ENCODE measurements around the gene CD226. TPM values are rescaled to one million over a fixed set of nuclear protein-coding genes. Genes with fewer than 3 reads are reported as not detected.

Gene CD226
- total and polyA plus RNA-seq, 2 of the 13 experiments (the other 11 are each of a cell fraction or from before 2014, with no cell fraction given): 0.13 to 0.77 TPM

- TF ChIP-seq, protein P1, sequence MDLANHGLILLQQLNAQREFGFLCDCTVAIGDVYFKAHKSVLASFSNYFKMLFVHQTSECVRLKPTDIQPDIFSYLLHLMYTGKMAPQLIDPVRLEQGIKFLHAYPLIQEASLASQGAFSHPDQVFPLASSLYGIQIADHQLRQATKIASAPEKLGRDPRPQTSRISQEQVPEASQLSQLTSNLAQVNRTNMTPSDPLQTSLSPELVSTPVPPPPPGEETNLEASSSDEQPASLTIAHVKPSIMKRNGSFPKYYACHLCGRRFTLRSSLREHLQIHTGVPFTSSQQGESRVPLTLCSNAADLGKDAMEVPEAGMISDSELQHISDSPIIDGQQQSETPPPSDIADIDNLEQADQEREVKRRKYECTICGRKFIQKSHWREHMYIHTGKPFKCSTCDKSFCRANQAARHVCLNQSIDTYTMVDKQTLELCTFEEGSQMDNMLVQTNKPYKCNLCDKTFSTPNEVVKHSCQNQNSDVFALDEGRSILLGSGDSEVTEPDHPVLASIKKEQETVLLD (CRISPR knock-in tag; IDR thresholded peaks at IDR 0.05; ENCODE audit: low read depth): no peak
- TF ChIP-seq ZNF331 (CRISPR knock-in tag; IDR thresholded peaks at IDR 0.05): 0 out of 2 replicates have a peak, but pooled peaks have one; percentile 20
- TF ChIP-seq, protein P2, sequence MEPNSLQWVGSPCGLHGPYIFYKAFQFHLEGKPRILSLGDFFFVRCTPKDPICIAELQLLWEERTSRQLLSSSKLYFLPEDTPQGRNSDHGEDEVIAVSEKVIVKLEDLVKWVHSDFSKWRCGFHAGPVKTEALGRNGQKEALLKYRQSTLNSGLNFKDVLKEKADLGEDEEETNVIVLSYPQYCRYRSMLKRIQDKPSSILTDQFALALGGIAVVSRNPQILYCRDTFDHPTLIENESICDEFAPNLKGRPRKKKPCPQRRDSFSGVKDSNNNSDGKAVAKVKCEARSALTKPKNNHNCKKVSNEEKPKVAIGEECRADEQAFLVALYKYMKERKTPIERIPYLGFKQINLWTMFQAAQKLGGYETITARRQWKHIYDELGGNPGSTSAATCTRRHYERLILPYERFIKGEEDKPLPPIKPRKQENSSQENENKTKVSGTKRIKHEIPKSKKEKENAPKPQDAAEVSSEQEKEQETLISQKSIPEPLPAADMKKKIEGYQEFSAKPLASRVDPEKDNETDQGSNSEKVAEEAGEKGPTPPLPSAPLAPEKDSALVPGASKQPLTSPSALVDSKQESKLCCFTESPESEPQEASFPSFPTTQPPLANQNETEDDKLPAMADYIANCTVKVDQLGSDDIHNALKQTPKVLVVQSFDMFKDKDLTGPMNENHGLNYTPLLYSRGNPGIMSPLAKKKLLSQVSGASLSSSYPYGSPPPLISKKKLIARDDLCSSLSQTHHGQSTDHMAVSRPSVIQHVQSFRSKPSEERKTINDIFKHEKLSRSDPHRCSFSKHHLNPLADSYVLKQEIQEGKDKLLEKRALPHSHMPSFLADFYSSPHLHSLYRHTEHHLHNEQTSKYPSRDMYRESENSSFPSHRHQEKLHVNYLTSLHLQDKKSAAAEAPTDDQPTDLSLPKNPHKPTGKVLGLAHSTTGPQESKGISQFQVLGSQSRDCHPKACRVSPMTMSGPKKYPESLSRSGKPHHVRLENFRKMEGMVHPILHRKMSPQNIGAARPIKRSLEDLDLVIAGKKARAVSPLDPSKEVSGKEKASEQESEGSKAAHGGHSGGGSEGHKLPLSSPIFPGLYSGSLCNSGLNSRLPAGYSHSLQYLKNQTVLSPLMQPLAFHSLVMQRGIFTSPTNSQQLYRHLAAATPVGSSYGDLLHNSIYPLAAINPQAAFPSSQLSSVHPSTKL (CRISPR knock-in tag; IDR thresholded peaks at IDR 0.05): peak; percentile 67
- 0 out of 2 replicates have a peak, but pooled peaks have one; percentile 33 for TF ChIP-seq PITX1 (CRISPR knock-in tag; IDR thresholded peaks at IDR 0.05)
- TF ChIP-seq STAG1 (CRISPR knock-in tag; IDR thresholded peaks at IDR 0.05): peak; percentile 26; the same call in 1 of the 2 replicates
- TF ChIP-seq, protein P3, sequence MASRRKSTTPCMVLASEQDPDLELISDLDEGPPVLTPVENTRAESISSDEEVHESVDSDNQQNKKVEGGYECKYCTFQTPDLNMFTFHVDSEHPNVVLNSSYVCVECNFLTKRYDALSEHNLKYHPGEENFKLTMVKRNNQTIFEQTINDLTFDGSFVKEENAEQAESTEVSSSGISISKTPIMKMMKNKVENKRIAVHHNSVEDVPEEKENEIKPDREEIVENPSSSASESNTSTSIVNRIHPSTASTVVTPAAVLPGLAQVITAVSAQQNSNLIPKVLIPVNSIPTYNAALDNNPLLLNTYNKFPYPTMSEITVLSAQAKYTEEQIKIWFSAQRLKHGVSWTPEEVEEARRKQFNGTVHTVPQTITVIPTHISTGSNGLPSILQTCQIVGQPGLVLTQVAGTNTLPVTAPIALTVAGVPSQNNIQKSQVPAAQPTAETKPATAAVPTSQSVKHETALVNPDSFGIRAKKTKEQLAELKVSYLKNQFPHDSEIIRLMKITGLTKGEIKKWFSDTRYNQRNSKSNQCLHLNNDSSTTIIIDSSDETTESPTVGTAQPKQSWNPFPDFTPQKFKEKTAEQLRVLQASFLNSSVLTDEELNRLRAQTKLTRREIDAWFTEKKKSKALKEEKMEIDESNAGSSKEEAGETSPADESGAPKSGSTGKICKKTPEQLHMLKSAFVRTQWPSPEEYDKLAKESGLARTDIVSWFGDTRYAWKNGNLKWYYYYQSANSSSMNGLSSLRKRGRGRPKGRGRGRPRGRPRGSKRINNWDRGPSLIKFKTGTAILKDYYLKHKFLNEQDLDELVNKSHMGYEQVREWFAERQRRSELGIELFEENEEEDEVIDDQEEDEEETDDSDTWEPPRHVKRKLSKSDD (CRISPR knock-in tag; IDR thresholded peaks at IDR 0.05; ENCODE audit: low read depth): no peak
- no peak for TF ChIP-seq AGO1 (IDR thresholded peaks at IDR 0.05; ENCODE audit: low read depth, low read length, poor library complexity, severe bottlenecking)
Measured at GRCh38 chr18:69935319-69936190, 12.1 kb downstream of the CD226 start (continued).
